GM23248 (cell line): Measurements from ENCODE around the gene MINDY1. TPM values are rescaled to one million over a fixed set of nuclear protein-coding genes. Genes with fewer than 3 reads are reported as not detected.
A peak's percentile ranks its signal among the peaks of the same experiment; 100 is the strongest.

Source experiments
- DNase-seq: peaks from one replicate; pipeline ENCODE4 v3.0.0-alpha.2; 2015
- H2AFZ ChIP-seq: fragments of 200-600 bp; sonication (generic); 2 replicates; pipeline ENCODE4 v1.6.1; 2016; ENCODE audit warnings: antibody characterized with exemption
- H3F3A ChIP-seq: fragments of 200-600 bp; sonication (generic); 2 replicates; pipeline ENCODE4 v1.6.1; 2016; ENCODE audit warnings: mild to moderate bottlenecking, antibody characterized with exemption, mixed run types; ENCODE audit not compliant: insufficient read depth
- H3K27ac ChIP-seq: fragments of 200-600 bp; sonication (generic); 2 replicates; pipeline ENCODE4 v1.5.1; 2016; ENCODE audit warnings: mild to moderate bottlenecking
- H3K27me3 ChIP-seq: fragments of 200-600 bp; sonication (generic); replicated peaks from 2 replicates; pipeline ENCODE4 v1.6.1; 2016; ENCODE audit warnings: mild to moderate bottlenecking; ENCODE audit not compliant: insufficient read depth
- H3K36me3 ChIP-seq: fragments of 200-600 bp; sonication (generic); 2 replicates; pipeline ENCODE4 v1.6.1; 2016; ENCODE audit warnings: low read depth, mild to moderate bottlenecking
- H3K4me1 ChIP-seq: fragments of 200-600 bp; sonication (generic); 2 replicates; pipeline ENCODE4 v1.6.1; 2016; ENCODE audit warnings: mild to moderate bottlenecking; ENCODE audit not compliant: insufficient read depth
- H3K4me2 ChIP-seq: fragments of 200-600 bp; sonication (generic); one replicate; pipeline ENCODE4 v1.6.1; 2016; ENCODE audit warnings: mild to moderate bottlenecking; ENCODE audit not compliant: unreplicated experiment
- H3K4me3 ChIP-seq: fragments of 200-600 bp; sonication (generic); 2 replicates; pipeline ENCODE4 v1.5.1; 2016; ENCODE audit warnings: mild to moderate bottlenecking
- H3K79me2 ChIP-seq: fragments of 200-600 bp; sonication (generic); 2 replicates; pipeline ENCODE4 v1.6.1; 2016; ENCODE audit warnings: mild to moderate bottlenecking; ENCODE audit not compliant: insufficient read depth
- H3K9ac ChIP-seq: fragments of 200-600 bp; sonication (generic); 2 replicates; pipeline ENCODE4 v1.6.1; 2016; ENCODE audit warnings: mild to moderate bottlenecking
- H3K9me2 ChIP-seq: fragments of 200-600 bp; sonication (generic); 2 replicates; pipeline ENCODE4 v1.6.1; 2016; ENCODE audit warnings: mixed run types, mild to moderate bottlenecking, moderate library complexity; ENCODE audit not compliant: insufficient read depth
- H3K9me3 ChIP-seq: fragments of 200-600 bp; sonication (generic); one replicate; pipeline ENCODE4 v1.6.1; 2017; ENCODE audit warnings: low read depth
- H4K20me1 ChIP-seq: fragments of 200-600 bp; sonication (generic); 2 replicates; pipeline ENCODE4 v1.6.0; 2016; ENCODE audit not compliant: insufficient read depth
- EZH2 ChIP-seq: fragments of 200-600 bp; sonication (generic); IDR thresholded peaks from 2 replicates; pipeline ENCODE4 v1.6.1; 2018; ENCODE audit warnings: antibody characterized with exemption, mild to moderate bottlenecking; ENCODE audit not compliant: insufficient read depth, poor library complexity, severe bottlenecking
- EZH2phosphoT487 ChIP-seq: fragments of 200-600 bp; sonication (generic); IDR thresholded peaks from 2 replicates; pipeline ENCODE4 v1.6.1; 2018; ENCODE audit warnings: antibody characterized with exemption, moderate library complexity, mild to moderate bottlenecking, low read depth; ENCODE audit not compliant: insufficient read depth
- WGBS, 2 experiments: methylation state at CpG; one replicate each; pipeline ENCODE4 v1.1.6; 2015 to 2017; ENCODE audit warnings: low lambda C conversion rate in 2 of 2, low coverage in 1 of 2; ENCODE audit errors: missing lambda C conversion rate in 2 of 2; 5-methylcytosine and 5-hydroxymethylcytosine counted together
- in situ Hi-C: fragments of 300-500 bp; cut with MboI; formaldehyde crosslinking; loops from 2 replicates; pipeline ENCODE4 v1.15.0; 2020
- polyA plus RNA-seq: library from polyadenylated mRNA; unstranded; fragments of >200 nt; fragmentation: Nextera tagmentation; extraction: Ambion mirVana; gene quantifications from 2 replicates; pipeline ENCODE4 v1.2.1, GENCODE V29; 2016
- total RNA-seq: library from RNA; depleted of rRNA; stranded (reverse); fragments of >200 nt; shearing (Covaris generic); gene quantifications from 2 replicates; pipeline ENCODE4 v1.2.3, GENCODE V29; 2014

MINDY1 gene
- total and polyA plus RNA-seq, 2 experiments from 2014 or later: 4.6 to 9.1 TPM

GRCh38 chr1:150981177-150981804 is 25.4 kb downstream of the MINDY1 start:
- Histone ChIP-seq H3F3A (peaks cover 16% of the 10 kb centered on the region), H3K36me3 (no peaks in the 10 kb centered on the region), H3K9me2 (no peaks in the 10 kb centered on the region), H3K9ac (no peak overlapping the region), H3K27ac (no peak overlapping the region), H3K79me2 (no peaks in the 10 kb centered on the region), H3K9me3 (no peaks in the 10 kb centered on the region), H3K4me3 (no peak overlapping the region), H3K27me3 (no peaks in the 10 kb centered on the region), H4K20me1 (no peaks in the 10 kb centered on the region), H3K4me2 (no peak overlapping the region), H3K4me1 (peaks cover 42% of the 10 kb centered on the region), H2AFZ (peak overlapping the region; percentile 12; the same call in 1 of the 2 replicates)
- 81 to 88% methylated on average over 6 of the region's 6 CpGs for WGBS, 2 experiments
- in situ Hi-C loops: no loop called here
- peak; percentile 33 for DNase-seq
- no peak for TF ChIP-seq EZH2phosphoT487
- TF ChIP-seq EZH2: no peak

- peak overlapping the region; percentile 54 for H3K27ac ChIP-seq
- in situ Hi-C loops: no loop called here
Measured at GRCh38 chr1:150979092-150980056, 27.3 kb downstream of the MINDY1 start.

GRCh38 chr1:150976879-150977694 is 29.6 kb downstream of the MINDY1 start:
- no peaks in the 10 kb centered on the region for H4K20me1 ChIP-seq
- in situ Hi-C loops: no loop called here
- H2AFZ ChIP-seq: peak overlapping the region; percentile 44
- TF ChIP-seq EZH2phosphoT487 (no peak), EZH2 (no peak)
- peak overlapping the region; percentile 56 for H3K4me2 ChIP-seq
- no peaks in the 10 kb centered on the region for H3K9me2 ChIP-seq
- WGBS, 2 experiments: 68 to 69% methylated on average over 10 to 11 of the region's 11 CpGs
- H3K9me3 ChIP-seq: no peaks in the 10 kb centered on the region
- 0 out of 2 replicates have a peak overlapping the region, but pooled peaks have one; percentile 5 for H3K9ac ChIP-seq
- no peak overlapping the region for H3K4me3 ChIP-seq
- DNase-seq: peak; percentile 74
- peaks cover 51% of the 10 kb centered on the region for H3K4me1 ChIP-seq
- H3F3A ChIP-seq: peaks cover 20% of the 10 kb centered on the region
- H3K79me2 ChIP-seq: peaks cover 21% of the 10 kb centered on the region
- H3K36me3 ChIP-seq: no peaks in the 10 kb centered on the region
- H3K27ac ChIP-seq: peak overlapping the region; percentile 47
- H3K27me3 ChIP-seq: no peaks in the 10 kb centered on the region

More at GRCh38 chr1:150979092-150980056, 27.3 kb downstream of the MINDY1 start:
- no peaks in the 10 kb centered on the region for H3K27me3 ChIP-seq
- H2AFZ ChIP-seq: peak overlapping the region; percentile 80
- 15 to 17% methylated on average over 23 of the region's 23 CpGs for WGBS, 2 experiments
- TF ChIP-seq EZH2: no peak
- no peaks in the 10 kb centered on the region for H3K9me3 ChIP-seq
- peak; percentile 93 for DNase-seq
- H3F3A ChIP-seq: peaks cover 16% of the 10 kb centered on the region
- no peak overlapping the region; the same call in 1 of the 2 replicates for H3K4me3 ChIP-seq
- no peaks in the 10 kb centered on the region for H3K9me2 ChIP-seq
- H3K4me2 ChIP-seq: peak overlapping the region; percentile 54
- peak overlapping the region; percentile 49 for H3K9ac ChIP-seq
- H4K20me1 ChIP-seq: no peaks in the 10 kb centered on the region
- H3K36me3 ChIP-seq: no peaks in the 10 kb centered on the region
- peaks cover 42% of the 10 kb centered on the region for H3K4me1 ChIP-seq
- H3K79me2 ChIP-seq: no peaks in the 10 kb centered on the region

- Histone ChIP-seq H3K9me2 (no peaks in the 10 kb centered on the region), H3K9ac (no peak overlapping the region), H3K9me3 (no peaks in the 10 kb centered on the region), H3K27me3 (no peaks in the 10 kb centered on the region), H4K20me1 (no peaks in the 10 kb centered on the region), H3K79me2 (peaks cover 27% of the 10 kb centered on the region), H3K4me1 (peaks cover 51% of the 10 kb centered on the region), H3K4me2 (no peak overlapping the region), H3K27ac (no peak overlapping the region), H3K4me3 (no peak overlapping the region), H3K36me3 (no peaks in the 10 kb centered on the region), H3F3A (peaks cover 23% of the 10 kb centered on the region), H2AFZ (0 out of 2 replicates have a peak overlapping the region, but pooled peaks have one; percentile 44)
- TF ChIP-seq EZH2phosphoT487 (no peak), EZH2 (no peak)
- WGBS, 2 experiments: 97 to 98% methylated on average over 9 of the region's 9 CpGs
- DNase-seq: no peak
- in situ Hi-C loops: no loop called here
Measured at GRCh38 chr1:150976401-150976821, 30.3 kb downstream of the MINDY1 start.
